Measurements from ENCODE around the gene BLCAP. TPM values are rescaled to one million over a fixed set of nuclear protein-coding genes. Genes with fewer than 3 reads are reported as not detected.

The BLCAP gene
- total and polyA plus RNA-seq, 9 donors = 27.7 to 147 (median 62.0) TPM

GRCh38 chr20:37484331-37484730 is 43.3 kb downstream of the BLCAP start:
- intact Hi-C loops (cut with DNase I) = no loop called here
- Histone ChIP-seq H3K4me1 (ENCODE audit: insufficient read depth) (no peaks in the 10 kb centered on the region), H3K9me3 (no peaks in the 10 kb centered on the region), H3K36me3 (no peaks in the 10 kb centered on the region), H3K27me3 (no peaks in the 10 kb centered on the region), H3K27ac (no peak overlapping the region), H3K4me3 (no peak overlapping the region)
- TF ChIP-seq CTCF (IDR thresholded peaks at IDR 0.05) (no peak), EP300 (IDR thresholded peaks at IDR 0.05) (no peak), POLR2A (IDR thresholded peaks at IDR 0.05) (no peak)
- DNase-seq = no peak
- 45 to 55% (median 51%) methylated on average over 3 of the region's 3 CpGs for WGBS, 3 donors

- Histone ChIP-seq H3K27ac (no peak overlapping the region), H3K4me3 (no peak overlapping the region), H3K4me1 (ENCODE audit: insufficient read depth) (no peaks in the 10 kb centered on the region), H3K36me3 (no peaks in the 10 kb centered on the region), H3K9me3 (no peaks in the 10 kb centered on the region), H3K27me3 (no peaks in the 10 kb centered on the region)
- TF ChIP-seq EP300 (IDR thresholded peaks at IDR 0.05) (no peak), POLR2A (IDR thresholded peaks at IDR 0.05) (no peak), CTCF (IDR thresholded peaks at IDR 0.05) (no peak)
- intact Hi-C loops (cut with DNase I) = no loop called here
- WGBS, 3 donors = 74 to 82% (median 74%) methylated on average over 5 of the region's 5 CpGs
- no peak for DNase-seq
Observed at GRCh38 chr20:37481610-37482009, 46.1 kb downstream of the BLCAP start.

DNA sequence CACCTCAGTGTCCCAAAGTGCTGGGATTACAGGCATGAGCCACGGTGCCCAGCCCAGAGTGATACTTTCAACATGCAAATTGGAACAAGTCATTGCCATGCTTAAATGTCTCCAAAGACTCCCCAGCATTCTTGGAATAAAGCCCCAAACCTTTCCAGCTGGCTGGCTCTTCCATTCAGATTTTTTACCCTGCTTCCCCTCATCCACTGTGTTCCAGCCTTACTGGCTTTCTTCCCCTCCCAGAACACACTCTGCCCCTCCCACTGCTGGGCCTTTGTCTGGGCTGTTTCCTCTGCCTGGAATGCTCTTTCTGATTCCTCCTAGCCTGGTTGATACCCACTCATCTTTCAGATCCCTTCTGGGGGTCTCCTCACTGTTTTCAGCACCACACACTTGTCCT is 46.8 kb downstream of the BLCAP start:
- WGBS, 3 donors = 65 to 83% (median 72%) methylated on average over 1 of the region's 1 CpG
- no peak overlapping the region for H3K27ac ChIP-seq
- no peak overlapping the region for H3K4me3 ChIP-seq
- no peak for DNase-seq
- no peaks in the 10 kb centered on the region for H3K27me3 ChIP-seq
- TF ChIP-seq CTCF (IDR thresholded peaks at IDR 0.05) (no peak), POLR2A (IDR thresholded peaks at IDR 0.05) (no peak), EP300 (IDR thresholded peaks at IDR 0.05) (no peak)
- intact Hi-C loops (cut with DNase I) = no loop called here
- no peaks in the 10 kb centered on the region for H3K9me3 ChIP-seq
- no peaks in the 10 kb centered on the region for H3K4me1 ChIP-seq (ENCODE audit: insufficient read depth)
- no peaks in the 10 kb centered on the region for H3K36me3 ChIP-seq

GRCh38 chr20:37479925-37480691 is 47.6 kb downstream of the BLCAP start:
- H3K27ac ChIP-seq = no peak overlapping the region
- H3K36me3 ChIP-seq = no peaks in the 10 kb centered on the region
- DNase-seq = no peak
- intact Hi-C loops (cut with DNase I) = no loop called here
- H3K4me3 ChIP-seq = no peak overlapping the region
- H3K4me1 ChIP-seq (ENCODE audit: insufficient read depth) = no peaks in the 10 kb centered on the region
- WGBS, 3 donors = 92 to 93% (median 92%) methylated on average over 9 of the region's 9 CpGs
- no peaks in the 10 kb centered on the region for H3K27me3 ChIP-seq
- H3K9me3 ChIP-seq = no peaks in the 10 kb centered on the region
- TF ChIP-seq EP300 (IDR thresholded peaks at IDR 0.05) (no peak), POLR2A (IDR thresholded peaks at IDR 0.05) (no peak), CTCF (IDR thresholded peaks at IDR 0.05) (no peak)
